ENCODE results near the gene TUBB1.

The TUBB1 gene

GRCh38 chr20:59068534-59068933, 49.3 kb downstream of the TUBB1 start:
- Mint-ChIP-seq H3K4me1 (peaks cover 5% of the 10 kb centered on the region), H3K27ac (no peak overlapping the region), H3K36me3 (ENCODE audit: low read depth) (no peaks in the 10 kb centered on the region), H3K9me3 (no peaks in the 10 kb centered on the region), H3K27me3 (ENCODE audit: low read depth, poor library complexity) (peaks cover 7% of the 10 kb centered on the region), H3K4me3 (no peak overlapping the region)
- no peak for DNase-seq
- TF ChIP-seq, protein P1, sequence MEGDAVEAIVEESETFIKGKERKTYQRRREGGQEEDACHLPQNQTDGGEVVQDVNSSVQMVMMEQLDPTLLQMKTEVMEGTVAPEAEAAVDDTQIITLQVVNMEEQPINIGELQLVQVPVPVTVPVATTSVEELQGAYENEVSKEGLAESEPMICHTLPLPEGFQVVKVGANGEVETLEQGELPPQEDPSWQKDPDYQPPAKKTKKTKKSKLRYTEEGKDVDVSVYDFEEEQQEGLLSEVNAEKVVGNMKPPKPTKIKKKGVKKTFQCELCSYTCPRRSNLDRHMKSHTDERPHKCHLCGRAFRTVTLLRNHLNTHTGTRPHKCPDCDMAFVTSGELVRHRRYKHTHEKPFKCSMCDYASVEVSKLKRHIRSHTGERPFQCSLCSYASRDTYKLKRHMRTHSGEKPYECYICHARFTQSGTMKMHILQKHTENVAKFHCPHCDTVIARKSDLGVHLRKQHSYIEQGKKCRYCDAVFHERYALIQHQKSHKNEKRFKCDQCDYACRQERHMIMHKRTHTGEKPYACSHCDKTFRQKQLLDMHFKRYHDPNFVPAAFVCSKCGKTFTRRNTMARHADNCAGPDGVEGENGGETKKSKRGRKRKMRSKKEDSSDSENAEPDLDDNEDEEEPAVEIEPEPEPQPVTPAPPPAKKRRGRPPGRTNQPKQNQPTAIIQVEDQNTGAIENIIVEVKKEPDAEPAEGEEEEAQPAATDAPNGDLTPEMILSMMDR (IDR thresholded peaks at IDR 0.05) = no peak

- no peak for DNase-seq
- H3K4me3 Mint-ChIP-seq = no peak overlapping the region
- H3K36me3 Mint-ChIP-seq (ENCODE audit: low read depth) = no peaks in the 10 kb centered on the region
- peaks cover 7% of the 10 kb centered on the region for H3K27me3 Mint-ChIP-seq (ENCODE audit: low read depth, poor library complexity)
- peaks cover under 1% of the 10 kb centered on the region for H3K4me1 Mint-ChIP-seq
- TF ChIP-seq, protein P1 (IDR thresholded peaks at IDR 0.05) = no peak
- H3K9me3 Mint-ChIP-seq = no peaks in the 10 kb centered on the region
- H3K27ac Mint-ChIP-seq = no peak overlapping the region
Measured at GRCh38 chr20:59069026-59069425, 49.8 kb downstream of the TUBB1 start.

DNA sequence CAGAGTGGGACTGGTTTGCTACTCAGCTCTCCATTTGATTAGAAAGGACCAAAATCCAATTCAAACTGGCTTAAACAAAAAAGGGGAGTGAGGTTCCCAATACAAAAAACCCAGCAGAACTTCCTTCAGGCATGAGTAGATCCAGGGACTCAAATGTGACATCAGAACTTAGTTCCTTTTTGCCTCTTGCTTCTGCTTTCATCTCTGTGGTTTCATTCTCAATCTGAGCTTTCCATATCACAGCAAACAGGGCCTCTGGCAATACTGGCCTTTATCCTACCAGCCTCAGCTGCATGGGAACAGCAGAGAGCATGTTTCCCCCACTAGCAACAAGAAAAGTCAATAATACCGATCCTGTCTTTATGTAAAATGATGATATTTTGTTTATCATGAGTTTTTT, 52.0 kb downstream of the TUBB1 start:
- Mint-ChIP-seq H3K4me1 (no peaks in the 10 kb centered on the region), H3K9me3 (no peaks in the 10 kb centered on the region), H3K4me3 (no peak overlapping the region), H3K27me3 (ENCODE audit: low read depth, poor library complexity) (peaks cover 19% of the 10 kb centered on the region), H3K27ac (no peak overlapping the region), H3K36me3 (ENCODE audit: low read depth) (no peaks in the 10 kb centered on the region)
- DNase-seq = no peak
- TF ChIP-seq, protein P1 (IDR thresholded peaks at IDR 0.05) = no peak

- Mint-ChIP-seq H3K36me3 (ENCODE audit: low read depth) (no peaks in the 10 kb centered on the region), H3K4me3 (no peak overlapping the region), H3K27me3 (ENCODE audit: low read depth, poor library complexity) (peaks cover 30% of the 10 kb centered on the region), H3K27ac (no peak overlapping the region), H3K4me1 (no peaks in the 10 kb centered on the region), H3K9me3 (no peaks in the 10 kb centered on the region)
- DNase-seq = no peak
- TF ChIP-seq, protein P1 (IDR thresholded peaks at IDR 0.05) = no peak
Measured at GRCh38 chr20:59073582-59073981, 54.4 kb downstream of the TUBB1 start.

GRCh38 chr20:59074456-59074855, 55.2 kb downstream of the TUBB1 start:
- no peaks in the 10 kb centered on the region for H3K36me3 Mint-ChIP-seq (ENCODE audit: low read depth)
- H3K4me1 Mint-ChIP-seq = no peaks in the 10 kb centered on the region
- H3K27ac Mint-ChIP-seq = no peak overlapping the region
- TF ChIP-seq, protein P1 (IDR thresholded peaks at IDR 0.05) = no peak
- H3K4me3 Mint-ChIP-seq = no peak overlapping the region
- H3K9me3 Mint-ChIP-seq = no peaks in the 10 kb centered on the region
- DNase-seq = no peak
- peaks cover 32% of the 10 kb centered on the region for H3K27me3 Mint-ChIP-seq (ENCODE audit: low read depth, poor library complexity)

- H3K36me3 Mint-ChIP-seq (ENCODE audit: low read depth) = no peaks in the 10 kb centered on the region
- peaks cover 33% of the 10 kb centered on the region for H3K27me3 Mint-ChIP-seq (ENCODE audit: low read depth, poor library complexity)
- no peak overlapping the region for H3K27ac Mint-ChIP-seq
- DNase-seq = no peak
- H3K9me3 Mint-ChIP-seq = no peaks in the 10 kb centered on the region
- TF ChIP-seq, protein P1 (IDR thresholded peaks at IDR 0.05) = no peak
- H3K4me3 Mint-ChIP-seq = no peak overlapping the region
- H3K4me1 Mint-ChIP-seq = no peaks in the 10 kb centered on the region
Measured at GRCh38 chr20:59075934-59076508, 56.8 kb downstream of the TUBB1 start.
